Measurements from ENCODE around the gene TNFAIP2.

DNA sequence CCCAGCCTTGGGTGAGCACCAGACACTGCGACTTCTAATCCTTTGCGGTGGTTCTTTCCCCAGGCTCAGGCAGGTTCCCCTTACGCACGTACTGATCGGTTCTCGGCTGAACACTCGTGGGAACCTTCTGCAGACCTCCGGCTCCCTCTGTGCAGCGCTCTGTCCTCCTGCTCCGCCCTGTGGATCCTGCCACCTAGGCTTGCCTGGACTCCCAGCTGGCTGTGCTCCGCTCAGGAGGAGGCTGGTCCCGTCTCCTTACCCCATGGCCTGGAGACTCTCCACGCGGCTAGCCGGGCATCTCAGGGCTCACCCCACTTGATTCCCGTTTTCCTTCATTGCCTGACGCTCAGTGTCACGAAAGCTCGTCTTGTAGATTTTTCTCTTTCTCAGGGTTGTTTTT is 34.7 kb downstream of the TNFAIP2 start:
- TF ChIP-seq POLR2A (IDR thresholded peaks at IDR 0.05; ENCODE audit: low read length) (no peak), GATA1 (IDR thresholded peaks at IDR 0.05; ENCODE audit: low read depth, low read length) (no peak)
